A673 (cell line): ENCODE results near the gene TENM4. TPM values are rescaled to one million over a fixed set of nuclear protein-coding genes. Genes with fewer than 3 reads are reported as not detected.

ENCODE experiments used
- BruUV-seq: library from RNA; stranded (reverse); fragments of 400-500 nt; replicated peaks from 2 replicates; lab custom pipeline; 2021; lab: Mats Ljungman, UMichigan
- CTCF ChIA-PET: fragments of 300-600 bp; sonication (Branson Sonifier 250); formaldehyde crosslinking; loops from one replicate; lab custom pipeline; 2022; ENCODE audit warnings: antibody characterized with exemption; lab: Charles Lee
- POLR2A ChIA-PET: fragments of 300-600 bp; sonication (Branson Sonifier 250); formaldehyde crosslinking; loops from one replicate; lab custom pipeline; 2022; ENCODE audit warnings: antibody characterized with exemption; ENCODE audit not compliant: low non-redundant PET; lab: Charles Lee
- DNase-seq: peaks from one replicate; pipeline ENCODE4 v3.0.0-alpha.2; 2015; ENCODE audit warnings: low spot score
- H3K27ac ChIP-seq: fragments of 200-600 bp; sonication (generic); 2 replicates; pipeline ENCODE4 v1.5.1; 2016; ENCODE audit warnings: mixed run types, low read depth, mild to moderate bottlenecking, mixed read lengths, antibody characterized with exemption, low read length; ENCODE audit not compliant: poor library complexity, severe bottlenecking
- H3K27me3 ChIP-seq: fragments of 200-600 bp; sonication (generic); replicated peaks from 2 replicates; pipeline ENCODE4 v1.6.1; 2017; ENCODE audit warnings: mixed run types, low read depth, mild to moderate bottlenecking, mixed read lengths, antibody characterized with exemption, low read length; ENCODE audit not compliant: insufficient read depth, poor library complexity
- H3K36me3 ChIP-seq: fragments of 200-600 bp; sonication (generic); 2 replicates; pipeline ENCODE4 v1.6.1; 2016; ENCODE audit warnings: mixed run types, mild to moderate bottlenecking, mixed read lengths, antibody characterized with exemption, low read length; ENCODE audit not compliant: insufficient read depth, poor library complexity, severe bottlenecking
- H3K4me1 ChIP-seq: fragments of 200-600 bp; sonication (generic); 2 replicates; pipeline ENCODE4 v1.6.1; 2017; ENCODE audit warnings: mixed run types, mild to moderate bottlenecking, mixed read lengths, antibody characterized with exemption, low read length; ENCODE audit not compliant: insufficient read depth, poor library complexity, severe bottlenecking
- H3K4me3 ChIP-seq: fragments of 200-600 bp; sonication (generic); 2 replicates; pipeline ENCODE4 v1.5.1; 2016; ENCODE audit warnings: low read depth, mixed run types, mild to moderate bottlenecking, mixed read lengths, low read length; ENCODE audit not compliant: poor library complexity, severe bottlenecking
- H3K9me3 ChIP-seq: fragments of 200-600 bp; sonication (generic); 2 replicates; pipeline ENCODE4 v1.6.1; 2016; ENCODE audit warnings: mixed run types, low read depth, mild to moderate bottlenecking, mixed read lengths, antibody characterized with exemption, low read length; ENCODE audit not compliant: poor library complexity, severe bottlenecking
- EZH2 ChIP-seq: fragments of 200-600 bp; sonication (generic); IDR thresholded peaks from 2 replicates; pipeline ENCODE4 v1.6.1; 2017; ENCODE audit warnings: borderline replicate concordance, low read depth, mild to moderate bottlenecking, mixed read lengths, antibody characterized with exemption, low read length; ENCODE audit not compliant: poor library complexity, severe bottlenecking
- intact Hi-C: fragments of 100-400 bp; cut with micrococcal nuclease; formaldehyde crosslinking; loops from one replicate; pipeline ENCODE4 v1.10.0; 2022; ENCODE audit not compliant: unreplicated experiment
- total RNA-seq: library from RNA; stranded (reverse); gene quantifications from 2 replicates; pipeline ENCODE4 v1.2.3, GENCODE V29; 2021
- TF ChIP-seq, protein P1 (sequence below): fragments of 300-800, 200-600 bp; sonication (generic); conservative IDR thresholded peaks from 2 replicates; pipeline ENCODE4 v1.5.1; 2017; ENCODE audit warnings: low read depth, mild to moderate bottlenecking, antibody characterized with exemption, low read length, moderate library complexity, mixed read lengths

Gene TENM4
- total RNA-seq, 1 experiment from 2014 or later: 0.11 TPM

DNA sequence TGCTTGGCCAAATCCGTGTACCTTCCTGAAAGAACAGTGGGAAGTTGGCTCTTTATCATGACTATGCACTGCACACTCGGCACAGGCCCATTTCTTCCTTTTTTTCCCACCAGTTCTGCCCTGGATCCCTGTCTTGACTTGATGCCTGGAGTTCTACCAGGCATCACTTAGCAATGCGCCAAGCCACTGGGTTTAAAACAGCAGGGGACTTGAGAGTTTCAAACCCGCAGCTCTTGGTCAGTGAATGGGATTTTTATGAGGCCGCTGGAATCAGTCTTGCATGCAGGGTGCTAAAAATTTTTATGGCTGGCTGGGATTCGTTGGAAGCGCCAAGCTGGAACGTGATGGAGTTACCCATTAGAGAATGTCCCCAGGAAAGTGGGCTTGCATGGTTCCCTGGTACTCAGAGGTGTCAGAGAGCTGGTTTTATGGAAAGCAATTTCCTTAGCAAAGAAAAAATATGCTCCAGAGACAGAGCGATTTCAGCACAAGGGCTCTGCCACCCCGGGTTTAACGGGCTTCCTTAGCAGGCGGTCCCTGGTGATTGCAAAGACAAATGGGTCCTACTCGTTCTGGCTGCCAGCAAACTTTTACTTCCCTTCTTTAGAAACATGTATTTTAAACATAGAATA lies 432.9 kb downstream of the TENM4 start:
- intact Hi-C loops: no loop called here
- DNase-seq: no peak
- CTCF ChIA-PET: no interaction called here
- H3K9me3 ChIP-seq: no peaks in the 10 kb centered on the region
- no peaks in the 10 kb centered on the region for H3K36me3 ChIP-seq
- no peak for TF ChIP-seq EZH2
- TF ChIP-seq, protein P1, sequence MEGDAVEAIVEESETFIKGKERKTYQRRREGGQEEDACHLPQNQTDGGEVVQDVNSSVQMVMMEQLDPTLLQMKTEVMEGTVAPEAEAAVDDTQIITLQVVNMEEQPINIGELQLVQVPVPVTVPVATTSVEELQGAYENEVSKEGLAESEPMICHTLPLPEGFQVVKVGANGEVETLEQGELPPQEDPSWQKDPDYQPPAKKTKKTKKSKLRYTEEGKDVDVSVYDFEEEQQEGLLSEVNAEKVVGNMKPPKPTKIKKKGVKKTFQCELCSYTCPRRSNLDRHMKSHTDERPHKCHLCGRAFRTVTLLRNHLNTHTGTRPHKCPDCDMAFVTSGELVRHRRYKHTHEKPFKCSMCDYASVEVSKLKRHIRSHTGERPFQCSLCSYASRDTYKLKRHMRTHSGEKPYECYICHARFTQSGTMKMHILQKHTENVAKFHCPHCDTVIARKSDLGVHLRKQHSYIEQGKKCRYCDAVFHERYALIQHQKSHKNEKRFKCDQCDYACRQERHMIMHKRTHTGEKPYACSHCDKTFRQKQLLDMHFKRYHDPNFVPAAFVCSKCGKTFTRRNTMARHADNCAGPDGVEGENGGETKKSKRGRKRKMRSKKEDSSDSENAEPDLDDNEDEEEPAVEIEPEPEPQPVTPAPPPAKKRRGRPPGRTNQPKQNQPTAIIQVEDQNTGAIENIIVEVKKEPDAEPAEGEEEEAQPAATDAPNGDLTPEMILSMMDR: no peak
- POLR2A ChIA-PET: no interaction called here
- no peak overlapping the region for H3K27ac ChIP-seq
- no TSS peak for BruUV-seq
- peaks cover 10% of the 10 kb centered on the region for H3K27me3 ChIP-seq
- H3K4me1 ChIP-seq: no peaks in the 10 kb centered on the region
- no peak overlapping the region for H3K4me3 ChIP-seq

DNA sequence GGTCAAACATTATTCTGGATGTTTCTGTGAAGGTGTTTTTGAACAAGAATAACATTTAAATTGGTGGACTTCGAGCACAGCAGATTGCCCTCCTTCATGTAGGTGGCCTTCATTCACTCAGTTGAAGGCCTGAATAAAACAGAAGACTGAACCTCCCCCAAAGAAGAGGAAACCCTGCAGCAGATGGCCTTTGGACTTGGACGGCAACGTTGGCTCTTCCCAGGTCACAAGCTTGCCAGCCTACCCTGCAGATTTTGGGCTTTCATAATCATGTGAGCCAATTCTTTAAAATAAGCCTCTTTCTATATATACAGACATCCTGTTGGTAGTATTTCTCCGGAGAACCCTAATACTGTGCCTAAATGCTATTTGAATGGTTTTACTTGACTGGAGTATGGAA lies 434.0 kb downstream of the TENM4 start:
- Histone ChIP-seq H3K36me3 (no peaks in the 10 kb centered on the region), H3K9me3 (no peaks in the 10 kb centered on the region), H3K4me3 (no peak overlapping the region), H3K27ac (no peak overlapping the region), H3K27me3 (peaks cover 1% of the 10 kb centered on the region), H3K4me1 (no peaks in the 10 kb centered on the region)
- no TSS peak for BruUV-seq
- DNase-seq: no peak
- no peak for TF ChIP-seq EZH2
- TF ChIP-seq, protein P1: no peak
- CTCF ChIA-PET: no interaction called here
- intact Hi-C loops: no loop called here
- POLR2A ChIA-PET: no interaction called here

DNA sequence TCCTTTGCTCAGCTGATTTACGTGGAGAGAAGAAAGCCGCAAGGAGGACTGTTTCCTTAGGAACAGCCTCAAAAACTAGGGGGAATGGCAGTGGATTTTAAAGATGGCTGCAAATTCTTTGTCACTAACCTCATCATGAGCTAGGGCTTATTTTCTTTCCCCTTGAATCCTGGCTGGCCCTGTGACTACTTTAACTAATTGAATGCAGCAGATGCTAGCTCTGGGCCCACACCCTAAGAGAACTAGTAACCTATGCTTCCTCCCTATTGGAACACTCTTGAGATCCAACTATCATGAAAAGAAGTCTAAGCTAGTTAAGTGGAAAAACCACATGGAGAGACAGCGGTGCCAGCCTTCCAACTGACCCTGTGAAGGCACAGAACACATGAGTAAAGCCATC lies 444.8 kb downstream of the TENM4 start:
- Histone ChIP-seq H3K27me3 (peaks cover 38% of the 10 kb centered on the region), H3K9me3 (no peaks in the 10 kb centered on the region), H3K4me1 (no peaks in the 10 kb centered on the region), H3K36me3 (no peaks in the 10 kb centered on the region), H3K4me3 (no peak overlapping the region), H3K27ac (no peak overlapping the region)
- POLR2A ChIA-PET: interaction anchor here (0.6 kb wide), 1 partner anchor 358 kb away, joined by 3 read pairs; no protein-coding TSS in a partner anchor
- CTCF ChIA-PET: interaction anchor here (0.6 kb wide), 1 partner anchor 104 kb away, joined by 4 read pairs; no protein-coding TSS in a partner anchor
- intact Hi-C loops: no loop called here
- no TSS peak for BruUV-seq
- TF ChIP-seq, protein P1: no peak
- no peak for TF ChIP-seq EZH2
- DNase-seq: no peak
